GM18511 (cell line): ENCODE results near the gene ALKBH8.

ENCODE experiments used
- ATAC-seq: cut with Tn5 transposase; IDR thresholded peaks from one replicate; pipeline ENCODE4 v1.9.1; 2021; ENCODE audit warnings: mild to moderate bottlenecking, moderate library complexity; ENCODE audit not compliant: unreplicated experiment

Gene ALKBH8, protein sequence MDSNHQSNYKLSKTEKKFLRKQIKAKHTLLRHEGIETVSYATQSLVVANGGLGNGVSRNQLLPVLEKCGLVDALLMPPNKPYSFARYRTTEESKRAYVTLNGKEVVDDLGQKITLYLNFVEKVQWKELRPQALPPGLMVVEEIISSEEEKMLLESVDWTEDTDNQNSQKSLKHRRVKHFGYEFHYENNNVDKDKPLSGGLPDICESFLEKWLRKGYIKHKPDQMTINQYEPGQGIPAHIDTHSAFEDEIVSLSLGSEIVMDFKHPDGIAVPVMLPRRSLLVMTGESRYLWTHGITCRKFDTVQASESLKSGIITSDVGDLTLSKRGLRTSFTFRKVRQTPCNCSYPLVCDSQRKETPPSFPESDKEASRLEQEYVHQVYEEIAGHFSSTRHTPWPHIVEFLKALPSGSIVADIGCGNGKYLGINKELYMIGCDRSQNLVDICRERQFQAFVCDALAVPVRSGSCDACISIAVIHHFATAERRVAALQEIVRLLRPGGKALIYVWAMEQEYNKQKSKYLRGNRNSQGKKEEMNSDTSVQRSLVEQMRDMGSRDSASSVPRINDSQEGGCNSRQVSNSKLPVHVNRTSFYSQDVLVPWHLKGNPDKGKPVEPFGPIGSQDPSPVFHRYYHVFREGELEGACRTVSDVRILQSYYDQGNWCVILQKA

DNA sequence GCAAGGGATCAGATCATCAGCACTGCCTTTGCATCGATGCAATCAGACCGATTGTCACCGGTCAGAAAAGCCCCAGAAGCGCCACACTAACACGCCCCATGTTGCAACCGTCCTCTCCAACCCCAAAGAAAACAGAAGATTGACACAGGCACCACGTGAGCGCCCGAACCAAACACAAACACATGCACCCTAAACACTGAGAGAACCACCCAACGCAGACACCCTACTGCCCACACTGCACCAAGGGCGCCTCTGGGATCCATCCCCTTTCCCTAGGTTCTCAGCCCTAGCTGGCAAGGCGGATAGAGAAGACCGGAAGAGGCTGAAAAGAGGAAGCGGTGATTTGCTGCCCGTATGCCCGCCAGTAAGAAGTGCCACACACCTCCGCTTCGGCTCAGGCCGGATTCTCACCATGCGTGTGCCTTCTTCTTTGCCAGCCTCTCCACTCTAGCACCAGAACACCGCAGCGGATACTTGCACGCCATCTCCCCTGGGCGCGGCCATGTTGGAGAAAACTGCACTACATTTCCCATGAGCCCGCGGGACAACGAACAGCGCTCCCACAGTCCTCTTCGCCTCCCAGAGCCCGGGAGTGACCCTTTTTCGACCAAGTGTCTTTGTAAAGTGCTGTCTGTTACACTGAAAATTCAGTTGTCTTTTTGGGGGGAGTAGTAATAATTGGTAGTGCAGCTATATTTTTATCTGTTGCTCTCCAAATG, at the start of gene ALKBH8:
ALKBH8 (minus strand) TSS at position 517 of the 719 bp plus-strand sequence. CDS start 4,842 bp downstream, outside the sequence.
- peak; percentile 83 for ATAC-seq

DNA sequence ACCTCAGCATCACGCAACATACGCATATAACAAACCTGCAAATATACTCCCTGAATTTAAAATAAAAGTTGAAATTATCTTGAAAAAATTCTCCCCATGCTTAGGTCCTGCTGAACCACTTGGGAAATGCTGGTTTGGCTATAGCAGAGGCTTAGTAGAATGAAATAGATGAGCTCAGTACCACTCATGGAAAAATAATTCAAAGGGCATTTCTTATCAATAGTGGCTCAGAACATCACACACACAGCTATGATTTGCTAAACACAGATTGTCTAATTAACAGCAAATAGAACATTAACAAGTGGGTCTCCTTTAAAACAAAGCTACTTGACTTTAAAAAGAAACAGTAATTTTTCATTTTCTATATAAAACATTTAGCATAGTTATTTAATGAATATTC, 46.9 kb upstream of the ALKBH8 start:
- no peak for ATAC-seq

DNA sequence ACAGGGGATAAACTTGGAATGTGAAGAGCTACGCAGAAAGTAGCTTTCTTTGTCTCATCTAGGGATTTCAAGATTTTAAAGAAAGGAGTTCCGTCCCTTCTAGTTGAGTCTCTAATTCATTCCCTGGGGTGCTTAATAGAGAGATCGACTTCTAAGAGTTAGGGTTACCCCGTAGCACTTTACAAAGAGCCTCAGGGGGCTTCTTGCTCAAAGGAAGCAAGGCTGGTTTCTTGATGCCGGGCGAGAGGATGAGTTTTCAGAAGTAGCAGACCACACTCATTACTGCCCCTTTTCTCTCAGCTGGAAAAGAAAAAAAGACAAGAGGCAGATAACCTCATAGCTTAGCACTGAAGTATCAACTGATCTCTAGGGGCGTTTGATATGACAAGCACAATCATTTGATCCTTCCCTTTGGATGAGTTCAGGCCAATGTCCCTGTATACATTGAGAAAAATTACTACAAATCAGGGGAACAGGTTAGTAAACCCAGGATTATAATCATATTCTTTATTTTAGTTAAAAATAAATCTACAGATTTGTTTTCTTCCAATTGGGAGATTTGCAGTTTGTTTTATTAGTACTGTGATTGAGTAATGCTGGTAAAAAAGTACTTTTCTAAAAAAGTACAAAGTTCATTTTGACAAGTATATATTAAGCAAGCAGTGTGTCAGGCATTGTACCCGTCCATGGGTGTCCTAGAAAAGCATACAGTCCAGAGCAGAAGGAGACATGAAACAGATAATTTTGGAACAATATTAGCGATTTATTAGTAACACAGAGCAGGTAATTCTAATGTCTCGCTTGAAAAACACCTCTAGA, 44.1 kb upstream of the ALKBH8 start:
- ATAC-seq = no peak

DNA sequence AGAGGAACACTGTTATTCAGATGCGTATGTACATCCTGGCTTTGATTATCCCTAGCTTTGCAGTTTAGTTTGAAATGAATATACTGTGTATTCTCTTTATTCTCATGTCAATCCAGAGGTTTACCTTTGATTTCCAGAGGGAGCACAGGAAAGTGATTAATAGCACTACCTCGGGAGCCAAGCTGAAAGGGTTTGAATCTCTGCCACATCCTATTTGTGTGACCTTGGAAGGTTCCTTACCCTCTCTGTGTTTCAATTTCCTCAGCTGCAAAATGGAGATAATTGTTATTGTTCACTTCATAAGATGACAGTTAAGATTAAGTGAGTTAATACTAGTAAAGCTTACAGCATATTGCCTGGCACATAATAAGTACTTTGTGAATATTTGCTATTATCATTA, 43.3 kb upstream of the ALKBH8 start:
- ATAC-seq = no peak

DNA sequence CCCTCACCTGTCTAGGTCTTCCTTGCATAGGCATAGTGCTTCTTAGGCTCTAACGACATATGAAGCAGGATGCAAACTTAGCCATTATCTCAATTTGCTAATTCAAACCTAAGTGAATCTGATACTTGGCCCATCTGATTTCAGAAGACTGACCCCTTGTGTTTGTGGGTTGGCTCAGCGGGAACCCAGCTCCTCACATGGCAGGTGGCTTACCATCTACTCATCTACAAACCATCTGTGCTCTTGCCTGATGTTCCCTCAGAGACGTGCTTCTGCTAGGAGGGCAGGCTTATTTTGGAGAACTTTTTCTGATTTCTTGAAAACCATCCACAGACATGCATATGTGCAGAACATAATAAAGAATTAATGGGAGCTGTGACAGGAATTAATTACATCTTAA, 40.6 kb upstream of the ALKBH8 start:
- no peak for ATAC-seq

DNA sequence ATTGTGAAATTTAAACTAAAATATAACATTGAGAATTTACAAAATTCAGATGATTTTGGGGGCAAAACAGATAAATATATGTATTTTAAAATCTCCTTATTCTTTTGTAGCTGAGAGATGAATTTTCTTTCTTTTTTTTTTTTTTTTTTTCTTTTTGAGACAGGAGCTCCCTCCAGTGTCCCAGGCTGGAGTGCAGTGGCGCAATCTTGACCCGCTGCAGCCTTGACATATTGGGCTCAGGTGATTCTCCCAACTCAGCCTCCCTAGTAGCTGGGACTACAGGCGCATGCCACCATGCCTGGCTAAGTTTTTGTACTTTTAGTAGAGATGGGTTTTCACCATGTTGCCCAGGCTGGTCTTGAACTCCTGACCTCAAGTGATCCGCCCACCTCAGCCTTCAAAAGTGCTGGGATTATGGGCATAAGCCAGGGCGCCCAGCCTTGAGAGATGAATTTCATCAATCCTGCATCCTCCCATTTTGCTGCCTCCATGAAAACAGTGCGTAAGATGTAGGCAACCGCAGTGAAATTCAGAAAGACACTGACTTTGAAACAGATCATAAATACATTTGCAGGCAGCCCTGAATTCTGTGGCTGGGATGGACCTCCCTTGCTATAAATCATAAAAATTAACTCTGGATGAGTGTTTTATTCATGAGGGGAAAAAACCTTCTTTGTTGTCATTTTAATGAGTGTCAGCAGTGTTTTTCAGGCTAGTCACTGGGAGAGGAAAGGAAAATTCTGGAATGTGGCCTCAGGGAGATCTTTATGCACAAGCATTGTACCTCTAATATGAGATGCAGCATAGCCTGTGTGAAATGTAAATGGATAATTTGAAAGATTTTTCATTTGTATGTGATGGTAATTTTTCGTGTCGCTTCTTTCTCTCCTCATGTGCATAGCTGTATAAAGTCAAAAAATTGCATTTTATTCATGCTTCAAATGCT, 39.8 kb upstream of the ALKBH8 start:
- no peak for ATAC-seq

DNA sequence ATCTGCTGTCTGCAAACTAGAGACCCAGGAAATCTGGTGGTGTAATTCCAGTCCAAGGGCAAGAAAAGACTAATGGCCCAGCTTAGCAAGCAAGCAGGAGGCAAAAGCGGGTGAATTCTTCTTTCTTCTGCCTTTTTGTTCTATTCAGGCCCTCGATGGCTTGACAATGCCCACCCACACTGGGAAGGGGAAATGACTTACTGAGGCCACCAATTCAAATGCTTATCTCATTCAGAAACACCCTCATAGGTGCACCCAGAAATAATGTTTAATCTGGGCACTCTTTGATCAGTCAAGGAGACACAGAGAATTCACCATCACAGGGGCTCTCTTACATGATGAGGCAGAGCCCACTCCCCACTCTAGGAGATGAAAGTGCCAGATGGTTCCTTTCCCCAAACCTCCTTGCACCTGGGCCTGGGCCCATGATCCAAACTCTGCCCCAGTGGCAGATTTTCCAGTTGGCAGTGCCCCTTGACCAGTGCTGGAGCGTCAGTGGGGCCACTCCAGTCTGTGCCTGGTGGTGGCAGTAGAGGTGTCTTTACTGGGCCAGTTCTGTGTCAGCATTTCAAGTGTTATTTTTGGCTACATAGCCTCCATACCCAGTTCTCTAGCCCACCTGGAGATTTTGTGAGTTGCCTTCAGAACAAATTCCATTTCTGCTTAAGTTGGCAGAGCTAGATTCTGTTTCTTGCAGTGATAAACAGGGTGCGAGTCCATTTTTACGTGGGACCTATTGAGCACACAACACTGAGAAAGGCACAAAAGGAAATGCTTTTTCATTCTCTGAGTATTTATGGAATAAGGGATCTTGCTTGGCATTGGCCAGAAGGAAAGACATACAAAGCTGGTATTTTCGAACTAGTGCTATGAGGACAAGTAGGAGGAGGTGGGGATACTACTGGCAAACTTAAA, 32.9 kb upstream of the ALKBH8 start:
- ATAC-seq = peak; percentile 70

DNA sequence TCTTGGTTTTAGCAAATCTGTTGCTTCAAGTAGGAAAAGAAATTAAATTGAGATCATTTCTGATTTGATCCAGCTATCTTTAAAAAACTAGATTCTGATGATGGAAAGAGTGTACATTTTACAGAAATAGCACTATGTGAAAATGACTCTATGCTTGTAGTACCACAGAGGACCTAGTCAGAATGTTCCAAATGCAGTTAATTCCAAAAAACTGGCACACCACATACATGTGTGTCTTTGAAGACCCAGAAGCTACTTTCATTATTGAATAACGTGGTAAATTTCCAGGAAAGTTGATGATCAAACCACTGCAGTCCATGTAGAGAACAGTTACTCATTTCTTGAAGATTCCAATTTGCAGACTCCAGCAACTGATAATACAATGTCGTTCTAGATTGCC, 29.2 kb upstream of the ALKBH8 start:
- ATAC-seq = no peak

DNA sequence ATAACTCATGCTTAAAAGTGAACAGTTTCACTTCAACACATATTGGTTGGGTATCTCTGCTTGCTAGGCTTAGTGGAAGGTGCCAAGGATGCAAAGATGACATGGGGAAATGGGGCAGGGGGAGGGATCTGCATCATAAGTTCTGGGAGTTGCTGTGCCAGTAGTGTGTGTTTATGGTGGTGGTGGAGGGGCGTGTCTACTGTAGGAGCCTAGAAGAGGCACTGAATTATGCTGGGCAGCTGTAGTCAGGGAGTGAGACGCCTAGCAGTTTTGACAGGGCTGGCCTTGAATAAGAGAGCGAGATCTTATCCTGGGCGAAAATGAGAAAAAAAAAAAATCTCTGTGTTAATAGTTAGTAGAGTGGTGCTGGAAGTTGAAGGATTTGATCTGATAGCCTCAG, 28.4 kb upstream of the ALKBH8 start:
- no peak for ATAC-seq

DNA sequence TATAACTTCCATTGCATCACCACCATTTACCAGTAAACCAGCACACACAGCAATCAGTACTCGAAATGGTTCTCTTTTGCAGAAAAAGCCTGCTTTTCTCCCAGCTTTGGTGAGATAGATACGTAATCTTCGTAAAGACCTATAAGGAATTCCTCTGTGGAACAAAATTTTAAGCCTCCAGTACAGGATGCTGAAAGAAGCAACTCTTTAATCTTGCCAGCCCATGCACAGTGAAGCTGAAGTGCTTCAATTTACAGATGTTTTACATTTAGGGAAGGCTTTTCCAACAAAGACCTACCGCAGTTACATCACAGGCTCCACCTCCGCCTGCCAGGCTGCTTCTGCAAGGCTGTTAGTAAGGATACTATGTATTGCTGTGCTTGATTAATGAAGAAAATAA, 27.3 kb upstream of the ALKBH8 start:
- no peak for ATAC-seq

DNA sequence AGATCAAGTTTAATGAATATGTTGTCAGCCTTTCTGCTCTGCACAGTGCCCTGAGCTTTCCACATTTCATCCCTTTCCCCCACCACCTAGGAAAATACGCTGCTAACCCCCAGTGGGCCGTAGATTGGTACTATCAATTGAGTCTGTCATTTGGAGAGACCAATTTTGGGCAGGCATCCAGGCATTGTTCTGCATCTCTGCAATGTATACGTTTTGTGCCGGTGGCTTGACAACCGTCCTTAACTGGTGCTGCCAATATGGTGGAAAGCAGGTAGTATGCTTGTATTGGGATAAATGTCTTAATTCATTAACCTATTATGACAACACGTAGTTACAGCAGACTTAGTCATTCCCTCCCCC, 26.7 kb upstream of the ALKBH8 start:
- no peak for ATAC-seq

DNA sequence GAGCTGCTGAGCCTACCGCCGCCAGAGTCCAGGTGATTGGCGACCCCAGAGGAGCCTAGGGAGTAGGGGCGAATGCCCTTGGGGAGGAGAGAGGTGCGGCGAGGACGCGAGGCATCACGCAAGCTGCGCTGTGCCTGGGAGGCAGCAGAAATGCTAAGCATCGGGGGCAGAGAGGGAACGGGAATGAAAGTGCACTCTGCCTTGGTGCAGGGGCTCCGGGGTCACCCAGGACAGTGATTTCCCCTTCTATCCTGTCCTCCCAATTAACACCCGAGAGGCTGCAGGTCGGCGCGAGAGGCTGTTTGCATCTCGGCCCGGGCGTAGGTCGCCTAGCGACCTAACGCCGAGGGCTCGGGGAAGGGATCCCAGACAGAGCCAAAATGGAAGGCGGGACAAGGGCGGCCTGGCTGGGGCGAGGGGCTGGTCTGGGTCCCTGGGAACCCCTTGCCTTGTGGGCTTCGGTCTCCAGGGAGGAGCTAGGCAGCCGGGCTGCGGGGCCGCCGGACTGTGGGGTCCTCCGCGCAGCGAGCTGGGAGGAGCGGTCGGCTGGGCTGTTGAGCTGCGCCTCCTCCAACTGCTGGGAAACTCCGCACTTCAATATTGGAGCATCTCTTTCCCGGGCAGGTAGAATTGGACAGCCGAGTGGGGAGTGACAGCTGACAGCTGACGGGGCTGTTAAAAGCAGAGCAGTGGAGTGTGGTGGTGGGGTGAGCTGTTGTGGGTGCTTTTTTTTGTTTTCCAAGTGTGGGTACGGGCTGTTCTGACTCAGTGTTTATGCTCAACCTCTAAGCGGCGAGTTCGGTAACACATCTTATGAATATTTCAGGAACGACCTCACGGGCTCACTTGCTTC, 26.1 kb upstream of the ALKBH8 start:
- ATAC-seq = peak; percentile 35

DNA sequence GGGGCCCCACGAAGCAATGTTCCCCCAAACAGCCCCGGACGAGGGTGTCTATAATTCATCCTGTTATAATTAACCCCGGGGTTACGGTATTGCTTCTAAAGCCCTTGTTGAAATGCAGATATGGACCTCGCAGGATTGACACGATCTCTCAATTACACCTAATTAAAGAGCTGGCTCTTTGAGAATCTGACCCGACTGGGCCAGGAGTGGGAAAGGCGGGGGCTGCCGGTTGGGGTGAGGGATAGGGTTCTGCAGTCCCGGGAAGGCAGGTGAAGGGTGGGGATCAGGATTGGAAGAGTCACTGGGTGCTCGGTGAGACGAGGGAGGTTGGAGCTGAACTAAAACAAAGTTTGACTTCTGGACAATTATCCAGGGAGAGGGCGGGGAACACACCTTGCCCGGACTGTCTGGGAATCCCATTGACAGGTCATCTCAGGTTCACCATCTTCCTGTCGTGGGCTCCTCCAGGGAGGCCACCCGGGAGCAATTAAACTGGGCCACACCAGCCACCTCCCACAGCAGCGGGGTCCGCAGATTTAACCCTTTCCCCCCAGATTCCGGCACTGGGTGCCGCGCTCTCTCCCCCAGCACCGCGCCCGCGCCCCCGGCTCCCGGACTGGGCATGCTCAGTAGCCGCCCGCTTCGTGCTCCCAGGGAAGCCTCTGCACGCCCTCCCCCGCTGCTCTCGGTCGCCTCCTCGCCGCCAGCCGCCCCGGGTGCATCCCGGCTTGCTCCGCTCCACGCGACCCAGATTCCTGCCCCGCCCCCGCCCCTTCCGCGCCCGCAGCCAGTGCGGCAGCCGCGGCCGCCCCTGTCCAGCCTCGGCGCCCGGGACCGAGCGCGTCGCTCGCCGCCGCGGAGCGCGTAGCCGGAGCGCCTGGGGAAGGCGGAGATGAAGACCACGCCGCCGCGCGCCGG, 25.2 kb upstream of the ALKBH8 start, which contains the start of gene ELMOD1:
ELMOD1 (plus strand) TSS at position 688 of the 918 bp plus-strand sequence. CDS start 27,043 bp downstream, outside the sequence.
- peak; percentile 67 for ATAC-seq

DNA sequence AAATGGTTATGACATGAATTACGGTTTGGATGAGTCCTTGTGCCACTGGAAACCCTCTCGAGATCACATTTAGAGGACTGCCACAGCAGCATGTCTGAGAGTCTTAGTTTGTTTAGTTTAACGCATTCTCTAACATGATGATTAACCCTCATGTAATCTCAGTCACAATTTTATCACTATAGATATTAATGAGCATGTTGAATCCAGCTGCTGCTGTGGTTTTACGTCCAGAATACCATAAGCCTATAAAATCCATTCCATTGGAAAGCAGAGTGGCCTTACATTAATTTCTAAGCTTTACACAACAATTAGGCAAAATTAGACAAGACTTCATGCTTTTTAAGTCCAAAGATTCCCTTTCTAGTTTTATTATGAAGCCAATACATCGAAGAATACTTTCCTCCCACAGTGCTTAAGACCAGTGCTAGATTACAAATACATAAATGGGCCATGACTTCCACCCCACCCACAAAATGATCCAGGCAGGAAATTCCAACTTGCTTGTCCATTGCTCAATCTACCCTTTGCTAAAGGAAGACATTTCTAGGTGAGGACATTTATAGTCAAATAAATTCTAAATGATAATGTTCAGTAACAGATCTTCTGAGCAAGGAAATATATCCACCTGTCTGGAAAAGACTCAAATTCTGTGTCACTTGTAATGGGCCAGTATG, 21.9 kb upstream of the ALKBH8 start:
- no peak for ATAC-seq

DNA sequence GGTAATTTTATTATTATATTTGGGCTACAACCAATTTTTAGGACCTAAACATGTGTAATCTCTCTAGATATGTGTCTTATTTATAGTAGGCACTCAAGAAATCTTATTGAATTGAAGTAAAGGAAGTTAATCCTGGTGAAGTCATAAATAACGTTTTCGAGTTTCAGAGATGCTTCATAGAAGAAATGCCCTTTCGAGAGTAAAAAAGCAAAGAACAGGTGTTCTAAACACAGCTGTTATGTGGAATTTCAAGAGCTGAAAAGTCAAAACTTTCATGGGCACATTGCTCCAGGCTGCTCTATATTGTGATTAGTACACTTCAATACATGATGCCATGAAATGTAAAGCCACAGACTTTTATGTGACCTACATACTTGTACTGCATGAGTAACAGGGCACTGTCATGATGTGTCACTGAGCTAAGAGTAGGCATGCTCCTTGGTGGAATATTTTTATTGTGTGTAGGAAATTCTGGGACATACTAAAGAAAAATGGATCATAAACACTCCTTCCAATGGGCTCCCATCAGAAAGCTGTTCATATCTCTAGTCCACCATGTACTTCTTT, 18.2 kb upstream of the ALKBH8 start:
- ATAC-seq = no peak

DNA sequence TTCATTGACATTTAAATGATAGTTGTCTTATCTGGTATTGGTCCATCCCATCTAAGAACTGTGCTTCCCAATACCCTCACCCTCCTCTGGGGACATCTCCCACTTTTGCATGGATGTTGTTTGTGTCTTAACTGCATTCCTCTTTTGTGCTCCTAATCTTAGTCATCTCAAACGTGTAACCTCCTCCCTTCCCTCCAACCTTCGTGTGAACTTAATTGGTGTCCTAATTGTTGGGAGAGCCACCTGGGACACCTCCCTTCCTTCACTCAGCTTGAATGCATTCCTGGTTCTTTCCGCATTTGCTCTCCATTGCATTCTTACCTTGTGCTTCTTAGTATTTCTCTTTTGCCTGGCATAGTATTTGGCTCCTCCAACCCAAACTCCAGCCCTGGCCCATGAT, 15.6 kb upstream of the ALKBH8 start:
- ATAC-seq = no peak
